Epithelial cell of esophagus (primary cell): ENCODE measurements around the gene ANP32B.

ENCODE experiments used
- DNase-seq: peaks from one replicate; pipeline ENCODE4 v3.0.0; 2010; ENCODE audit warnings: low read depth
- H3K4me3 ChIP-seq: 2 replicates; pipeline ENCODE4 v1.5.1; 2011; ENCODE audit warnings: mild to moderate bottlenecking, low read length, control low read depth
- CTCF ChIP-seq: IDR thresholded peaks from 2 replicates; pipeline ENCODE4 v1.5.1; 2011; ENCODE audit warnings: low read depth, mild to moderate bottlenecking, low read length, control low read depth, inconsistent platforms; ENCODE audit not compliant: insufficient read depth; ENCODE audit errors: missing control alignments

Gene ANP32B

GRCh38 chr9:98050351-98050750 is 67.2 kb downstream of the ANP32B start:
- no peak for DNase-seq
- no peak overlapping the region for H3K4me3 ChIP-seq
- no peak for TF ChIP-seq CTCF

- no peak for DNase-seq
- H3K4me3 ChIP-seq, result no peak overlapping the region
- no peak for TF ChIP-seq CTCF
Observed at GRCh38 chr9:98054376-98054951, 71.3 kb downstream of the ANP32B start.

- peak; percentile 94 for DNase-seq
- H3K4me3 ChIP-seq, result peak within 1 kb of the TSS; percentile 69
- no peak for TF ChIP-seq CTCF
Observed at GRCh38 chr9:98056269-98057137, 73.4 kb downstream of the ANP32B start, which contains the start of gene NANS. TSS of gene NANS (plus strand) at chr9:98056732. CDS start at chr9:98056809, 77 bp downstream.

- TF ChIP-seq CTCF, result no peak
- no peak for DNase-seq
- H3K4me3 ChIP-seq, result peak overlapping the region; percentile 69
Observed at GRCh38 chr9:98057138-98057799, 74.1 kb downstream of the ANP32B start.

GRCh38 chr9:98062161-98062560 is 79.0 kb downstream of the ANP32B start:
- H3K4me3 ChIP-seq, result no peak overlapping the region
- TF ChIP-seq CTCF, result no peak
- DNase-seq, result no peak

GRCh38 chr9:98064623-98065392 is 81.7 kb downstream of the ANP32B start:
- TF ChIP-seq CTCF, result no peak
- no peak overlapping the region for H3K4me3 ChIP-seq
- DNase-seq, result no peak
